GM13976 (cell line): ENCODE data around the gene LIPE.
A peak's percentile ranks its signal among the peaks of the same experiment; 100 is the strongest.

Experiments
- DNase-seq: peaks from one replicate; pipeline ENCODE4 v3.0.0; 2012; ENCODE audit warnings: low spot score
- in situ Hi-C: fragments of 300-500 bp; cut with MboI; formaldehyde crosslinking; loops from one replicate; pipeline ENCODE4 v1.12.0; 2022; ENCODE audit warnings: low sequenced_read_pairs, mixed read lengths, inconsistent platforms; ENCODE audit not compliant: unreplicated experiment
- TF ChIP-seq, protein P1 (sequence below): IDR thresholded peaks from 2 replicates; pipeline ENCODE4 v1.5.1; 2012; ENCODE audit warnings: borderline replicate concordance, mild to moderate bottlenecking; ENCODE audit not compliant: insufficient read depth; ENCODE audit errors: extremely low read depth, missing control alignments, control extremely low read depth

LIPE gene

DNA sequence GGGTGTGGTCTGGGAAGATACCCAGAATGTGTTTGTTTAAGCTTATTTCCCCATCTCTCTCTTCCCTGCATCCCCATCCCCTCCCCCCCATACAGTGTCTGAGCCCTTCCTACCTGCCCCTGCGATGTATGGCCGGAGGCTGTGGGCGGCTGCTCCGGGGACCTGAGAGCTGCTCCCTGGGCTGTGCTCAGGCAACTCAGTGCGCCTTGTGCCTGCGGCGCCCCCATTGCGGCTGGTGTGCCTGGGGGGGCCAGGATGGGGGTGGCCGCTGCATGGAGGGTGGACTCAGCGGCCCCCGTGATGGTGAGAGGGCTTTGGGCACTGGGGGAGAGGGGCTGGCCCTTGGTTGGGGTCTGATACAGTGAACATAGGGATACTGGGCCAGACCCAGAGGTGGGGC lies 58.8 kb downstream of the LIPE start:
- DNase-seq: no peak
- in situ Hi-C loops: no loop called here
- TF ChIP-seq, protein P1, sequence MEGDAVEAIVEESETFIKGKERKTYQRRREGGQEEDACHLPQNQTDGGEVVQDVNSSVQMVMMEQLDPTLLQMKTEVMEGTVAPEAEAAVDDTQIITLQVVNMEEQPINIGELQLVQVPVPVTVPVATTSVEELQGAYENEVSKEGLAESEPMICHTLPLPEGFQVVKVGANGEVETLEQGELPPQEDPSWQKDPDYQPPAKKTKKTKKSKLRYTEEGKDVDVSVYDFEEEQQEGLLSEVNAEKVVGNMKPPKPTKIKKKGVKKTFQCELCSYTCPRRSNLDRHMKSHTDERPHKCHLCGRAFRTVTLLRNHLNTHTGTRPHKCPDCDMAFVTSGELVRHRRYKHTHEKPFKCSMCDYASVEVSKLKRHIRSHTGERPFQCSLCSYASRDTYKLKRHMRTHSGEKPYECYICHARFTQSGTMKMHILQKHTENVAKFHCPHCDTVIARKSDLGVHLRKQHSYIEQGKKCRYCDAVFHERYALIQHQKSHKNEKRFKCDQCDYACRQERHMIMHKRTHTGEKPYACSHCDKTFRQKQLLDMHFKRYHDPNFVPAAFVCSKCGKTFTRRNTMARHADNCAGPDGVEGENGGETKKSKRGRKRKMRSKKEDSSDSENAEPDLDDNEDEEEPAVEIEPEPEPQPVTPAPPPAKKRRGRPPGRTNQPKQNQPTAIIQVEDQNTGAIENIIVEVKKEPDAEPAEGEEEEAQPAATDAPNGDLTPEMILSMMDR: no peak

DNA sequence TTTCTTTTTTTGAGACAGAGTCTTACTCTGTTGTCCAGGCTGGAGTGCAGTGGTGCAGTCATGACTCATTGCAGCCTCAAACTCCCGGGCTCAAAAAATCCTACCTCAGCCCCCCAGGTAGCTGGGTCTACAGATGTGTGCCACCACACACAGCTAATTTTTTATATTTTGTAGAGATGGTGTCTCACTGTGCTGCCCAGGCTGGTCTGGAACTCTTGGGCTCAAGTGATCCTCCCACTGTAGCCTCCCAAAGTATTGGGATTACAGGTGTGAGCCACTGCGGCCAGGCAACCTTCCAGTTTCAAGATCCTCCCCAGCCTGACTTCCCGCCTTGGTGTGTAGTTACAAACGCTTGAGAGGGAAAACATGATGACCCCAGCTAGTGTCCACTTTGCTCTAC lies 59.3 kb downstream of the LIPE start:
- TF ChIP-seq, protein P1: no peak
- in situ Hi-C loops: no loop called here
- DNase-seq: no peak

DNA sequence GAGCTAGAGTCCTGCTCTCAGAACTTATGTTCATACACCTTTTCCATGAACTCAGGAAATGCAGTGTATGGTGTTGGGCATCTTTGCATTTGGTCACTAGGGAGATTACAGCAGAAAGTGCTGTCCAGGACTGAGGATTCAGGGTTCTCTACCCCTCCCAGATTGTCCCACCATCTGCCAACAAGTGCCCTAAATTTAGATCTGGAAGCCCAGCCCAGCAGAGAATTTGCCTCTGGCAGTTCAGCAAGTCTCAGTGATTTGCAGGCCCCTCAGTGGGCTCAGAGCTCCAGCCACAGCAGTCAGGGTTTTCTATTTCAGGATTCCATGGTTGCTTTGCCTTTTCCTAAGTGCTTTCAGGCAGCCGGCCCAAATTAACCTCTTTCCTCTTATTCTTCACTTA lies 60.5 kb downstream of the LIPE start:
- in situ Hi-C loops: no loop called here
- TF ChIP-seq, protein P1: no peak
- no peak for DNase-seq

DNA sequence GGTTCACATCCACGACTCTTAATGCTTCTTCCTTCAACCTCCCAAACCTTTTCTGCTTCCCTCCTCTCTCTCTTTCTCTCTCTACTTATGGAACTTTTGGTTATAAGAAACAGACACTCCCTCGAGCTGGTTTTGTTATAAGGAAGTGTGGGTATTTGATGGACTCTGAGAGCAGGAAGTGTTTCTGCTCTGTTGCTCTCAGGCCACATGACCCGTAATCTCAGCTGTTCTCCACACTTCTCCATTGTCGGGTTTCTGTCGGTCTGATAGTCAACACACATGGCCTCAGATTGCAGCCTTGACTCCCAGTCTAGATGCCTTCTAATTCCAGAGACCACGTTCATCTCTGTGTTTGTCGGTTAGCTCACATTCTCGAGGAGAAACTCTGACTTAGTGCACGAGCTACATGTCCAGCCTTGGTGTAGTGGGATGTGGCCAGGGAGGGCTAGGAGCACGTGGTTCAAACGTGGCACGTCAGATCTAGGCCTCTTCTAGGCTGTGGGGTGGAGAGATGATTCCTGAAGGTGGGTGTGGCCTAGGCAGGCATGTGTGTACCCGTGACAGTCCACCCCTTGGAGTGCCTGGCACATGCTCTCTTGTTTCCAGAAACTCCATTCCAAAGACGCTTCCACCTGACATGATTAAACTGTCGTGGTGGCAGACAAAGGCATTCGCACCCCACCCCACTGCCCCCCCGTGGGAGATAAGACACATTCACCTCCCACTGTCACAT lies 63.4 kb downstream of the LIPE start:
- in situ Hi-C loops: no loop called here
- peak; percentile 71 for DNase-seq
- TF ChIP-seq, protein P1: no peak

DNA sequence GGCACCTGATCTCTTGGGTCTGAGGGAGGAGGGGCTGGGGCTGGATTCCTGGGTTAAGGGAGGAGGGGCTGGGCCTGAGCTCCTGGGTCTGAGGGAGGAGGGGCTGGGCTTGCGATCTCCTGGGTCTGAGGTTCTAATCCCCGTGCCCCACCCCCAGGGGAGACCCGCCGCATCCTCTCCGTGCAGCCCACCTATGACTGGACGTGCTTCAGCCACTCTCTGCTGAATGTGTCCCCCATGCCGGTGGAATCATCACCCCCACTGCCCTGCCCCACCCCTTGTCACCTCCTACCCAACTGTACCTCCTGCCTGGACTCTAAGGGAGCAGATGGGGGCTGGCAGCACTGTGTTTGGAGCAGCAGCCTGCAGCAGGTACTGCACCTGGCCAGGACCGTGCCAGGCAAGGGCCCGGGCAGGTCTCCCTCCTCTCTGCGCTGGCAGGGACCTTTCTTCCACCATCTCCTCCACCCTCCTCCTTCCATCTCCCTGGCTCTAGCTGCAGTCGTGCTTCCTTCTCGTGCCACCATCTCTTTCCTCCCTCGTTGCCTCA lies 64.2 kb downstream of the LIPE start:
- DNase-seq: no peak
- in situ Hi-C loops: no loop called here
- TF ChIP-seq, protein P1: no peak

DNA sequence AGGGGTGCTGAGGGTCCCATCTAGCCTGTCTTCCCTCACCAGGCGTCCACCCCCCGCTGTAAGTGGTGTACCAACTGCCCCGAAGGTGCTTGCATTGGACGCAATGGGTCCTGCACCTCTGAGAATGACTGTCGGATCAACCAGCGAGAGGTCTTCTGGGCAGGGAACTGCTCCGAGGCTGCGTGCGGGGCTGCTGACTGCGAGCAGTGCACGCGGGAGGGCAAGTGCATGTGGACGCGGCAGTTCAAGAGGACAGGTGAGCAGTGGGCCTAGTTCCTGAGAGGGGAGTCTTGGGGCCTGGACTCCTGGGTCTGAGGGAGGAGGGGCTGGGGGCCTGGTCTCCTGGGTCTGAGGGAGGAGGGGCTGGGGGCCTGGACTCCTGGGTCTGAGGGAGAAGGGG lies 64.8 kb downstream of the LIPE start:
- TF ChIP-seq, protein P1: no peak
- in situ Hi-C loops: no loop called here
- no peak for DNase-seq

DNA sequence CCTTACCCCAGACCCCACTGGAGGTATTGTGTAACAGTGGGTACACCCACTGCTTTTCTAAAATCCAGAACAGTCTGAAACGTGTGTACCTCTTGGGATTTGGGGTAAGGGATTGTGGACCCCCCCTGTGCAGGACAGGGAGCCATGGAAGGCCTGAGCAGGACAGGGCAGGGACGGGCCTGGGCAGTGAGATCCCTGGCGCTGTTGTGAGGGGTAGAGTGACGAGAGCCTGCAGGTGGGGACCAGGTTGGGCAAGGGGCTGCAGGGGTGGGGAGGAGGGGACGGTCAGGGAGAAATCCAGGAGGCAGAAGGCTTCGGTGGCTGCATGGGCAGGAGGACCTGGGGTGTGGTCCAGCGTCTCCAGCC lies 65.7 kb downstream of the LIPE start:
- in situ Hi-C loops: no loop called here
- TF ChIP-seq, protein P1: no peak
- no peak for DNase-seq
